Adrenal gland (tissue), 12 donors: ENCODE measurements around the gene TTC36. TPM values are rescaled to one million over a fixed set of nuclear protein-coding genes. Genes with fewer than 3 reads are reported as not detected.
"Not testable (repeated sequence)": the region's sequence is repeated elsewhere in the genome, so short reads cannot be mapped to it uniquely, and the experiment has no call there.

Experiments
- DNase-seq, 7 donors: peaks; one replicate each; pipeline ENCODE4 v3.0.0-alpha.2; 2019 to 2020
- H3K27ac ChIP-seq, 5 donors: fragments of 200-600 bp; sonication (generic) in 4 of 5; 1 replicate in 3 of 5; 2 replicates in 2 of 5; pipeline versions ENCODE4 v1.5.1 to v1.8.0; 2016 to 2020; ENCODE audit warnings: mild to moderate bottlenecking in 1 of 5
- H3K27me3 ChIP-seq: fragments of 200-600 bp; 2 replicates; pipeline ENCODE4 v1.8.0; 2021
- H3K36me3 ChIP-seq, 2 donors: fragments of 200-600 bp; replicated peaks in 1 of 2; 1 replicate in 1 of 2; 2 replicates in 1 of 2; pipeline versions ENCODE4 v1.5.1 to v1.8.0; 2018 to 2022
- H3K4me1 ChIP-seq, 2 donors: fragments of 200-600 bp; replicated peaks in 1 of 2; 1 replicate in 1 of 2; 2 replicates in 1 of 2; pipeline versions ENCODE4 v1.5.1 to v1.8.0; 2018 to 2021
- H3K4me3 ChIP-seq, 4 donors: fragments of 200-600 bp; sonication (generic) in 3 of 4; one replicate each; pipeline ENCODE4 v1.5.1; 2016 to 2018
- H3K9me3 ChIP-seq, 3 donors: fragments of 200-600 bp; sonication (generic) in 1 of 3; replicated peaks in 1 of 3; 1 replicate in 2 of 3; 2 replicates in 1 of 3; pipeline versions ENCODE4 v1.5.1 to v1.8.0; 2016 to 2021
- POLR2A ChIP-seq, 2 donors: fragments of 450-650 bp; IDR thresholded peaks; one replicate each; pipeline ENCODE4 v1.6.1; 2017; ENCODE audit warnings: antibody characterized with exemption in 2 of 2, mild to moderate bottlenecking in 2 of 2, moderate library complexity in 1 of 2
- WGBS, 4 donors: extraction: QIAGEN DNeasy Blood & Tissue Kit in 2 of 4; methylation state at CpG; one replicate each; pipeline versions ENCODE4 v1.1.5 to v1.1.7; 2013 to 2017; 5-methylcytosine and 5-hydroxymethylcytosine counted together
- intact Hi-C, 2 donors: fragments of 100-400 bp; cut with DNase I; formaldehyde crosslinking; loops; one replicate each; pipeline versions ENCODE4 v1.14.1 to v1.15.0; 2022 to 2023
- polyA plus RNA-seq, 3 donors: library from polyadenylated mRNA; stranded (reverse); fragments of 200-250 nt in 2 of 3; fragments of 350-450 nt in 1 of 3; fragmentation: Illumina TruSeq in 1 of 3; extraction: RNeasy Lipid Tissue Mini Kit (QIAGEN cat#74804) in 1 of 3; gene quantifications; one replicate each; pipeline ENCODE4 v1.2.3, GENCODE V29; 2013 to 2014
- total RNA-seq, 9 donors: library from RNA; depleted of rRNA in 4 of 9; stranded (reverse); fragments of >200 nt in 4 of 9; fragments of 120-200 nt in 1 of 9; fragmentation: NEBNext Ultra II Directional in 1 of 9; extraction: Animal tissue kit (Norgen Biotek cat#: 25700) in 1 of 9; gene quantifications; one replicate each; pipeline versions ENCODE4 v1.1.0 to v1.2.4, GENCODE V29; 2013 to 2023
- TF ChIP-seq, protein P1 (sequence below), 6 experiments: fragments of 450-650 bp in 4 of 6; fragments of 200-600 bp in 2 of 6; sonication (generic) in 1 of 6; IDR thresholded peaks; 1 replicate in 5 of 6; 2 replicates in 1 of 6; pipeline versions ENCODE4 v1.5.1 to v1.8.0; 2016 to 2021; ENCODE audit warnings: antibody characterized with exemption in 6 of 6, mild to moderate bottlenecking in 2 of 6, moderate library complexity in 1 of 6
- donor health status: healthy with polysubstance abuse.
- donor health status: Bipolar disorder and iron deficiency.
- donor health status: DM: yes; HTN: yes; CAD: no.
- donor health status: DM: no; HTN: no; CAD: no.
- donor health status: DM: no; HTN: no; CAD: no.
- donor health status: DM: yes; HTN: yes; CAD: no.

Gene TTC36
- total and polyA plus RNA-seq, 12 donors, result 0.79 to 7.9 (median 2.7) TPM; not detected in 2

DNA sequence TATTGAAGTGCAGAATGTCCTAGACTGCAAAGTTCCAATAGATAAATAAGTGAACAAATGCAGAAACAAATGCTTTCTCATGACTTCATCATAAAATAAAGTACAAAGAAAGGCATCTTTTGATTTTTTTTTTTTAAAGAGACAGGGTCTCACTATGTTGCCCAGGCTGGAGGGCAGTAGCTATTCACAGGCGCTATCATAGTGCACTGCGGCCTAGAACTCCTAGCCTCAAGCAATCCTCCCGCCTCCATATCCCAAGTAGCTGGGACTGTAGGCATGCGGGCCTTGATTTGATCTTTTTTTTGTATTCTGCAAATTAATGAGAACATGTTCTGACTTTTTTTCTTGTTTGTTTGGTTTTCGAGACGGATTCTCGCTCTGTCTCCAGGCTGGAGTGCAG is 47.4 kb downstream of the TTC36 start:
- Histone ChIP-seq H3K4me3 (peak overlapping the region in 1 of 4 donors; percentile 0), H3K27ac (no peak overlapping the region), H3K27me3 (no peaks in the 10 kb centered on the region), H3K4me1 (peaks cover 13 to 55% of the 10 kb centered on the region in 2 donors), H3K36me3 (no peaks in the 10 kb centered on the region), H3K9me3 (no peaks in the 10 kb centered on the region)
- WGBS, 4 donors, result 89 to 91% (median 90%) methylated on average over 7 of the region's 7 CpGs
- DNase-seq, result no peak
- TF ChIP-seq, protein P1, sequence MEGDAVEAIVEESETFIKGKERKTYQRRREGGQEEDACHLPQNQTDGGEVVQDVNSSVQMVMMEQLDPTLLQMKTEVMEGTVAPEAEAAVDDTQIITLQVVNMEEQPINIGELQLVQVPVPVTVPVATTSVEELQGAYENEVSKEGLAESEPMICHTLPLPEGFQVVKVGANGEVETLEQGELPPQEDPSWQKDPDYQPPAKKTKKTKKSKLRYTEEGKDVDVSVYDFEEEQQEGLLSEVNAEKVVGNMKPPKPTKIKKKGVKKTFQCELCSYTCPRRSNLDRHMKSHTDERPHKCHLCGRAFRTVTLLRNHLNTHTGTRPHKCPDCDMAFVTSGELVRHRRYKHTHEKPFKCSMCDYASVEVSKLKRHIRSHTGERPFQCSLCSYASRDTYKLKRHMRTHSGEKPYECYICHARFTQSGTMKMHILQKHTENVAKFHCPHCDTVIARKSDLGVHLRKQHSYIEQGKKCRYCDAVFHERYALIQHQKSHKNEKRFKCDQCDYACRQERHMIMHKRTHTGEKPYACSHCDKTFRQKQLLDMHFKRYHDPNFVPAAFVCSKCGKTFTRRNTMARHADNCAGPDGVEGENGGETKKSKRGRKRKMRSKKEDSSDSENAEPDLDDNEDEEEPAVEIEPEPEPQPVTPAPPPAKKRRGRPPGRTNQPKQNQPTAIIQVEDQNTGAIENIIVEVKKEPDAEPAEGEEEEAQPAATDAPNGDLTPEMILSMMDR (IDR thresholded peaks at IDR 0.05), result no peak
- TF ChIP-seq POLR2A (IDR thresholded peaks at IDR 0.05), result no peak
- intact Hi-C loops, result no loop called here

DNA sequence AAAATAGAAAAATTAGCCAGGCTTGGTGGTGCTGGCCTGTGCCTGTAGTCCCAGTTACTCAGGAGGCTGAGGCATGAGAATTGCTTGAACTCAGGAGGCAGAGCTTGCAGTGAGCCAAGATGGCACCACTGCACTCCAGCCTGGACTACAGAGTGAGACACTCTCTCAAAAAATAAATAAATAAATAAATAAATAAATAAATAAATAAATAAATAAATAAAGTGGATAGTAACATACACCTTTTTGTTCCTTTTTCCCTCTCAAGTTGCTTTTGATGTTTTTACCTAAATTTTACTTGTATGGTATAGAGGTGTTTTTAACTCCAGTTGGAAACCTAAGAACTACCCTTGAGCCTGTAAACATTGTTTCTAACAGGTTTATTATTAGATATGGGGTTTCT is 50.7 kb downstream of the TTC36 start:
- Histone ChIP-seq H3K4me1 (peaks cover 13 to 59% of the 10 kb centered on the region in 2 donors), H3K36me3 (peaks cover 0 to 19% of the 10 kb centered on the region in 2 donors)
- H3K4me3 ChIP-seq, intact Hi-C loops, H3K9me3 ChIP-seq, H3K27ac ChIP-seq, H3K27me3 ChIP-seq: not testable (repeated sequence)
- DNase-seq, result peak in 1 of 7 donors; percentile 16

Other genes with a start within 250 kb of the TTC36 start
- gene CD3E, start 222.7 kb upstream of the TTC36 start, total RNA-seq, result 1 to 10 TPM in 5 of 9 donors, under 1 TPM in 2, not detected in 2; 0.63 to 3.4 (median 2.7) TPM
- gene CD3E, start 222.7 kb upstream of the TTC36 start, polyA plus RNA-seq, result 1 to 10 TPM; 2.2 to 3.4 (median 2.7) TPM
- gene CD3D, start 184.8 kb upstream of the TTC36 start, total RNA-seq, result 1 to 10 TPM in 7 of 9 donors, under 1 TPM in 2; 0.44 to 8.0 (median 2.2) TPM
- 1 to 10 TPM; 1.6 to 3.0 (median 2.1) TPM for gene CD3D, start 184.8 kb upstream of the TTC36 start, polyA plus RNA-seq
- gene CD3G, start 183.1 kb upstream of the TTC36 start, total RNA-seq, result 1 to 10 TPM in 3 of 9 donors, under 1 TPM in 5, not detected in 1; 0.11 to 1.3 (median 0.66) TPM
- gene CD3G, start 183.1 kb upstream of the TTC36 start, polyA plus RNA-seq, result under 1 TPM; 0.03 to 0.44 (median 0.40) TPM
- 10 to 100 TPM; 29.6 to 52.8 (median 35.8) TPM for gene UBE4A, start 167.9 kb upstream of the TTC36 start, total RNA-seq
- gene UBE4A, start 167.9 kb upstream of the TTC36 start, polyA plus RNA-seq, result 10 to 100 TPM; 16.1 to 44.9 (median 29.7) TPM
- 100 to 1,000 TPM in 6 of 9 donors, 10 to 100 TPM in 3; 51.8 to 857 (median 300) TPM for gene ATP5MG, start 125.9 kb upstream of the TTC36 start, total RNA-seq
- 100 to 1,000 TPM; 205 to 540 (median 367) TPM for gene ATP5MG, start 125.9 kb upstream of the TTC36 start, polyA plus RNA-seq
- gene KMT2A, start 91.0 kb upstream of the TTC36 start, total RNA-seq, result 100 to 1,000 TPM in 1 of 9 donors, 10 to 100 TPM in 8; 34.9 to 107 (median 48.8) TPM
- 10 to 100 TPM in 2 of 3 donors, 1 to 10 TPM in 1; 9.5 to 19.9 (median 18.4) TPM for gene KMT2A, start 91.0 kb upstream of the TTC36 start, polyA plus RNA-seq
- 100 to 1,000 TPM in 1 of 9 donors, 10 to 100 TPM in 8; 27.0 to 113 (median 64.3) TPM for gene TMEM25, start 3.7 kb downstream of the TTC36 start, total RNA-seq
- gene TMEM25, start 3.7 kb downstream of the TTC36 start, polyA plus RNA-seq, result 10 to 100 TPM; 31.4 to 42.6 (median 39.5) TPM
- gene IFT46, start 38.5 kb downstream of the TTC36 start, total RNA-seq, result 10 to 100 TPM; 13.8 to 43.6 (median 25.6) TPM
- gene IFT46, start 38.5 kb downstream of the TTC36 start, polyA plus RNA-seq, result 10 to 100 TPM; 29.6 to 39.9 (median 31.4) TPM
- 100 to 1,000 TPM in 5 of 9 donors, 10 to 100 TPM in 4; 81.9 to 254 (median 110) TPM for gene ARCN1, start 44.9 kb downstream of the TTC36 start, total RNA-seq
- gene ARCN1, start 44.9 kb downstream of the TTC36 start, polyA plus RNA-seq, result 100 to 1,000 TPM in 1 of 3 donors, 10 to 100 TPM in 2; 42.6 to 274 (median 54.5) TPM
- 100 to 1,000 TPM in 2 of 9 donors, 10 to 100 TPM in 7; 20.7 to 140 (median 73.3) TPM for gene PHLDB1, start 80.1 kb downstream of the TTC36 start, total RNA-seq
- gene PHLDB1, start 80.1 kb downstream of the TTC36 start, polyA plus RNA-seq, result 100 to 1,000 TPM in 2 of 3 donors, 10 to 100 TPM in 1; 57.0 to 207 (median 103) TPM
- not detected for gene TREH, start 152.2 kb downstream of the TTC36 start, total RNA-seq
- gene TREH, start 152.2 kb downstream of the TTC36 start, polyA plus RNA-seq, result 1 to 10 TPM in 2 of 3 donors, not detected in 1; 3.0 to 5.1 TPM